ENCODE data around the gene ZMPSTE24. TPM values are rescaled to one million over a fixed set of nuclear protein-coding genes. Genes with fewer than 3 reads are reported as not detected.

Gene ZMPSTE24
- total RNA-seq, 1 experiment from 2014 or later: 31.3 TPM

DNA sequence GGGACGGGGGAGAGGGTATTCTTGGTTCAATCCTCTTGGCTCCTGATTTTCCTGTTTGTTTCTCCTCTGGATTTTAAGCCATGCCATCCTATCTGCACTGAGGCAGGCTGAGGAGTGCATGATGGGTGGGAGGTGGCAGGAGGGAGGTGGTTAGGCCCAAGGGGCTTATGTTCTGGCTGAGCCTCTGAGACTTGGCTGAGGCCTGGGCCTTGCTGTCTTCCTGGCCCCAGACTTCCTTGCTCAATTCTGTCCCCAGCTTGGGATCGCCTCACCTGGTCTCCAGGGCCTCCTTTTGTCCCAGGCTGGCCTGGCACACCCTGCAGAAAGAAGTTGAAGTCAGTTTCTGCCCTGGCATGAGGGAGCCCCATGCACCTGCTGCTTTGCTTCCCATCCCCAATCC lies 47.8 kb downstream of the ZMPSTE24 start:
- Mint-ChIP-seq H3K4me3 (ENCODE audit: unreplicated experiment) (no peak overlapping the region), H3K27me3 (ENCODE audit: insufficient read depth, unreplicated experiment) (no peaks in the 10 kb centered on the region), H3K36me3 (ENCODE audit: insufficient read depth, unreplicated experiment) (no peaks in the 10 kb centered on the region), H3K4me1 (ENCODE audit: insufficient read depth, unreplicated experiment) (no peaks in the 10 kb centered on the region), H3K9me3 (ENCODE audit: unreplicated experiment) (no peaks in the 10 kb centered on the region), H3K27ac (ENCODE audit: low read depth, unreplicated experiment) (no peak overlapping the region)
- TF ChIP-seq, protein P1, sequence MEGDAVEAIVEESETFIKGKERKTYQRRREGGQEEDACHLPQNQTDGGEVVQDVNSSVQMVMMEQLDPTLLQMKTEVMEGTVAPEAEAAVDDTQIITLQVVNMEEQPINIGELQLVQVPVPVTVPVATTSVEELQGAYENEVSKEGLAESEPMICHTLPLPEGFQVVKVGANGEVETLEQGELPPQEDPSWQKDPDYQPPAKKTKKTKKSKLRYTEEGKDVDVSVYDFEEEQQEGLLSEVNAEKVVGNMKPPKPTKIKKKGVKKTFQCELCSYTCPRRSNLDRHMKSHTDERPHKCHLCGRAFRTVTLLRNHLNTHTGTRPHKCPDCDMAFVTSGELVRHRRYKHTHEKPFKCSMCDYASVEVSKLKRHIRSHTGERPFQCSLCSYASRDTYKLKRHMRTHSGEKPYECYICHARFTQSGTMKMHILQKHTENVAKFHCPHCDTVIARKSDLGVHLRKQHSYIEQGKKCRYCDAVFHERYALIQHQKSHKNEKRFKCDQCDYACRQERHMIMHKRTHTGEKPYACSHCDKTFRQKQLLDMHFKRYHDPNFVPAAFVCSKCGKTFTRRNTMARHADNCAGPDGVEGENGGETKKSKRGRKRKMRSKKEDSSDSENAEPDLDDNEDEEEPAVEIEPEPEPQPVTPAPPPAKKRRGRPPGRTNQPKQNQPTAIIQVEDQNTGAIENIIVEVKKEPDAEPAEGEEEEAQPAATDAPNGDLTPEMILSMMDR (IDR thresholded peaks at IDR 0.05; ENCODE audit: unreplicated experiment): no peak
- DNase-seq (ENCODE audit: unreplicated experiment): no peak
- POLR2A ChIA-PET: interaction anchor here (0.8 kb wide), 1 partner anchor 18 kb away, joined by 3 read pairs; no protein-coding TSS in a partner anchor
- CTCF ChIA-PET: interaction anchor here (0.6 to 2.4 kb wide), 3 partner anchors 9 to 153 kb away, joined by 3 to 8 read pairs (median 4); no protein-coding TSS in a partner anchor
- no TSS peak for BruUV-seq (replicated peaks)
- intact Hi-C loops (cut with micrococcal nuclease): no loop called here

GRCh38 chr1:40306296-40306695 lies 48.3 kb downstream of the ZMPSTE24 start:
- Mint-ChIP-seq H3K9me3 (ENCODE audit: unreplicated experiment) (no peaks in the 10 kb centered on the region), H3K4me1 (ENCODE audit: insufficient read depth, unreplicated experiment) (no peaks in the 10 kb centered on the region), H3K4me3 (ENCODE audit: unreplicated experiment) (no peak overlapping the region), H3K27ac (ENCODE audit: low read depth, unreplicated experiment) (no peak overlapping the region), H3K36me3 (ENCODE audit: insufficient read depth, unreplicated experiment) (no peaks in the 10 kb centered on the region), H3K27me3 (ENCODE audit: insufficient read depth, unreplicated experiment) (no peaks in the 10 kb centered on the region)
- ChIA-PET POLR2A (interaction anchor here (0.8 kb wide), 1 partner anchor 18 kb away, joined by 3 read pairs; no protein-coding TSS in a partner anchor), CTCF (interaction anchor here (0.6 to 2.4 kb wide), 3 partner anchors 9 to 153 kb away, joined by 3 to 8 read pairs (median 4); no protein-coding TSS in a partner anchor)
- no TSS peak for BruUV-seq (replicated peaks)
- no peak for DNase-seq (ENCODE audit: unreplicated experiment)
- TF ChIP-seq, protein P1 (IDR thresholded peaks at IDR 0.05; ENCODE audit: unreplicated experiment): no peak
- intact Hi-C loops (cut with micrococcal nuclease): no loop called here

DNA sequence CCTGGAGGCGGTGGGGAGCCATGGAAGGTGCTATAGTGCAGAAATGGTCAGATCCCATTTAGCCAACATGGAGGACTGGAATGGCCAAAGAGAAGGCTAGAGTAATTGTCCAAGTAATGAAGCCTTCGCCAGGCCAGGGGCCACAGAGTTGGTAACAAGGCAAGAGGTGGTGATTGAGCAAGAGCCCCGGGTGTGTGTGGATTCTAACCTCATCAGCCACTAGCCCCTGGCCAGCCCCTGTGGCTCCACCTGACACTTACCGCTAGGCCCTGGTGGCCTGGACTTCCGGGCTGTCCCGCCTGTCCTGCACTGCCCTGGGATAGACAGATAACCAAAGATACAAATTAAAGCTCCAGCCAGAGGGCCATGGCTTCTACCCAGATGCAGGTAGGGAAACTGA lies 49.1 kb downstream of the ZMPSTE24 start:
- POLR2A ChIA-PET: no interaction called here
- no peaks in the 10 kb centered on the region for H3K4me1 Mint-ChIP-seq (ENCODE audit: insufficient read depth, unreplicated experiment)
- TF ChIP-seq, protein P1 (IDR thresholded peaks at IDR 0.05; ENCODE audit: unreplicated experiment): no peak
- CTCF ChIA-PET: no interaction called here
- intact Hi-C loops (cut with micrococcal nuclease): no loop called here
- H3K27ac Mint-ChIP-seq (ENCODE audit: low read depth, unreplicated experiment): no peak overlapping the region
- no peaks in the 10 kb centered on the region for H3K36me3 Mint-ChIP-seq (ENCODE audit: insufficient read depth, unreplicated experiment)
- no peaks in the 10 kb centered on the region for H3K27me3 Mint-ChIP-seq (ENCODE audit: insufficient read depth, unreplicated experiment)
- H3K4me3 Mint-ChIP-seq (ENCODE audit: unreplicated experiment): no peak overlapping the region
- no peak for DNase-seq (ENCODE audit: unreplicated experiment)
- no peaks in the 10 kb centered on the region for H3K9me3 Mint-ChIP-seq (ENCODE audit: unreplicated experiment)
- no TSS peak for BruUV-seq (replicated peaks)

GRCh38 chr1:40308036-40308727 lies 50.1 kb downstream of the ZMPSTE24 start:
- TF ChIP-seq, protein P1 (IDR thresholded peaks at IDR 0.05; ENCODE audit: unreplicated experiment): no peak
- Mint-ChIP-seq H3K4me1 (ENCODE audit: insufficient read depth, unreplicated experiment) (no peaks in the 10 kb centered on the region), H3K4me3 (ENCODE audit: unreplicated experiment) (no peak overlapping the region), H3K9me3 (ENCODE audit: unreplicated experiment) (no peaks in the 10 kb centered on the region), H3K27ac (ENCODE audit: low read depth, unreplicated experiment) (no peak overlapping the region), H3K27me3 (ENCODE audit: insufficient read depth, unreplicated experiment) (no peaks in the 10 kb centered on the region), H3K36me3 (ENCODE audit: insufficient read depth, unreplicated experiment) (no peaks in the 10 kb centered on the region)
- POLR2A ChIA-PET: no interaction called here
- CTCF ChIA-PET: no interaction called here
- BruUV-seq (replicated peaks): no TSS peak
- DNase-seq (ENCODE audit: unreplicated experiment): no peak
- intact Hi-C loops (cut with micrococcal nuclease): no loop called here
